Activated B cell treated with CpG ODN at 0.5 μM for 24 hours (primary cell): ENCODE results near the gene MROH8. TPM values are rescaled to one million over a fixed set of nuclear protein-coding genes. Genes with fewer than 3 reads are reported as not detected.

ENCODE experiments used
- ATAC-seq: fragments of 200-7000 bp; cut with Tn5 transposase; one replicate; pipeline ENCODE4 v1.10.0; 2021; ENCODE audit warnings: low read depth, mild to moderate bottlenecking, moderate library complexity
- CTCF ChIA-PET: fragments of 350-600 bp; sonication (Branson Sonifier 250); formaldehyde crosslinking; loops from one replicate; lab custom pipeline; 2021; ENCODE audit warnings: antibody characterized with exemption; lab: Charles Lee
- POLR2A ChIA-PET: fragments of 350-600 bp; sonication (Branson Sonifier 250); formaldehyde crosslinking; loops from one replicate; lab custom pipeline; 2021; ENCODE audit warnings: antibody characterized with exemption; lab: Charles Lee
- DNase-seq: peaks from one replicate; pipeline ENCODE4 v3.0.0; 2022
- H3K27ac Mint-ChIP-seq: one replicate; pipeline ENCODE4 v1.8.0; 2020; ENCODE audit warnings: mixed read lengths
- H3K27me3 Mint-ChIP-seq: one replicate; pipeline ENCODE4 v1.8.0; 2021; ENCODE audit warnings: mixed read lengths
- H3K36me3 Mint-ChIP-seq: one replicate; pipeline ENCODE4 v1.8.0; 2021; ENCODE audit warnings: low read depth, mixed read lengths
- H3K4me1 Mint-ChIP-seq: one replicate; pipeline ENCODE4 v1.8.0; 2021; ENCODE audit warnings: mixed read lengths
- H3K4me3 Mint-ChIP-seq: one replicate; pipeline ENCODE4 v1.8.0; 2020; ENCODE audit warnings: mild to moderate bottlenecking, mixed read lengths
- H3K9me3 Mint-ChIP-seq: one replicate; pipeline ENCODE4 v1.8.0; 2020; ENCODE audit warnings: mixed read lengths
- CTCF ChIP-seq: fragments of 200-600 bp; IDR thresholded peaks from one replicate; pipeline ENCODE4 v1.8.0; 2022; ENCODE audit warnings: antibody characterized with exemption, mild to moderate bottlenecking
- intact Hi-C: fragments of 100-400 bp; cut with micrococcal nuclease; formaldehyde crosslinking; loops from one replicate; pipeline ENCODE4 v1.15.1; 2024
- total RNA-seq: library from RNA; stranded (reverse); gene quantifications from 2 replicates; pipeline ENCODE4 v1.2.3, GENCODE V29; 2022

The MROH8 gene
- total RNA-seq, 1 donor from 2014 or later = 5.9 TPM

- ChIA-PET POLR2A (no interaction called here), CTCF (no interaction called here)
- intact Hi-C loops = no loop called here
- no peaks in the 10 kb centered on the region for H3K9me3 Mint-ChIP-seq
- H3K36me3 Mint-ChIP-seq = no peaks in the 10 kb centered on the region
- no peaks in the 10 kb centered on the region for H3K4me1 Mint-ChIP-seq
- H3K27me3 Mint-ChIP-seq = no peaks in the 10 kb centered on the region
- TF ChIP-seq CTCF = no peak
- no peak for ATAC-seq
- no peak overlapping the region for H3K27ac Mint-ChIP-seq
- no peak for DNase-seq
- H3K4me3 Mint-ChIP-seq = no peak overlapping the region
These were observed 58.9 kb downstream of the MROH8 start for GRCh38 chr20:37120497-37120896.

- ChIA-PET POLR2A (no interaction called here), CTCF (no interaction called here)
- ATAC-seq (no peak), DNase-seq (no peak)
- H3K4me1 Mint-ChIP-seq = no peaks in the 10 kb centered on the region
- no peaks in the 10 kb centered on the region for H3K36me3 Mint-ChIP-seq
- no peak for TF ChIP-seq CTCF
- H3K4me3 Mint-ChIP-seq = no peak overlapping the region
- H3K27ac Mint-ChIP-seq = no peak overlapping the region
- H3K27me3 Mint-ChIP-seq = no peaks in the 10 kb centered on the region
- intact Hi-C loops = no loop called here
- H3K9me3 Mint-ChIP-seq = no peaks in the 10 kb centered on the region
These were observed 59.9 kb downstream of the MROH8 start for GRCh38 chr20:37119356-37120036.

GRCh38 chr20:37114012-37114411 lies 65.3 kb downstream of the MROH8 start:
- H3K4me1 Mint-ChIP-seq = no peaks in the 10 kb centered on the region
- DNase-seq (no peak), ATAC-seq (no peak)
- CTCF ChIA-PET = no interaction called here
- POLR2A ChIA-PET = no interaction called here
- no peaks in the 10 kb centered on the region for H3K36me3 Mint-ChIP-seq
- H3K27ac Mint-ChIP-seq = no peak overlapping the region
- H3K27me3 Mint-ChIP-seq = no peaks in the 10 kb centered on the region
- TF ChIP-seq CTCF = no peak
- no peaks in the 10 kb centered on the region for H3K9me3 Mint-ChIP-seq
- intact Hi-C loops = no loop called here
- no peak overlapping the region for H3K4me3 Mint-ChIP-seq

- TF ChIP-seq CTCF = no peak
- ATAC-seq = no peak
- DNase-seq = no peak
- H3K27me3 Mint-ChIP-seq = no peaks in the 10 kb centered on the region
- intact Hi-C loops = no loop called here
- ChIA-PET POLR2A (interaction anchor here (1.5 kb wide), 1 partner anchor 17 kb away, joined by 4 read pairs; the partner anchor contains the start of gene RBL1), CTCF (no interaction called here)
- H3K4me3 Mint-ChIP-seq = no peak overlapping the region
- H3K27ac Mint-ChIP-seq = no peak overlapping the region
- no peaks in the 10 kb centered on the region for H3K36me3 Mint-ChIP-seq
- H3K4me1 Mint-ChIP-seq = no peaks in the 10 kb centered on the region
- no peaks in the 10 kb centered on the region for H3K9me3 Mint-ChIP-seq
These were observed 67.4 kb downstream of the MROH8 start for GRCh38 chr20:37111926-37112455.

- ChIA-PET CTCF (no interaction called here), POLR2A (no interaction called here)
- intact Hi-C loops = no loop called here
- H3K9me3 Mint-ChIP-seq = no peaks in the 10 kb centered on the region
- ATAC-seq (no peak), DNase-seq (no peak)
- H3K27me3 Mint-ChIP-seq = no peaks in the 10 kb centered on the region
- H3K27ac Mint-ChIP-seq = no peak overlapping the region
- TF ChIP-seq CTCF = no peak
- H3K4me3 Mint-ChIP-seq = no peak overlapping the region
- H3K4me1 Mint-ChIP-seq = no peaks in the 10 kb centered on the region
- H3K36me3 Mint-ChIP-seq = no peaks in the 10 kb centered on the region
These were observed 70.7 kb downstream of the MROH8 start for GRCh38 chr20:37108676-37109075.
